Measurements from ENCODE around the gene DSG4.
"Not testable (repeated sequence)": the region's sequence is repeated elsewhere in the genome, so short reads cannot be mapped to it uniquely, and the experiment has no call there.

DSG4 gene, protein sequence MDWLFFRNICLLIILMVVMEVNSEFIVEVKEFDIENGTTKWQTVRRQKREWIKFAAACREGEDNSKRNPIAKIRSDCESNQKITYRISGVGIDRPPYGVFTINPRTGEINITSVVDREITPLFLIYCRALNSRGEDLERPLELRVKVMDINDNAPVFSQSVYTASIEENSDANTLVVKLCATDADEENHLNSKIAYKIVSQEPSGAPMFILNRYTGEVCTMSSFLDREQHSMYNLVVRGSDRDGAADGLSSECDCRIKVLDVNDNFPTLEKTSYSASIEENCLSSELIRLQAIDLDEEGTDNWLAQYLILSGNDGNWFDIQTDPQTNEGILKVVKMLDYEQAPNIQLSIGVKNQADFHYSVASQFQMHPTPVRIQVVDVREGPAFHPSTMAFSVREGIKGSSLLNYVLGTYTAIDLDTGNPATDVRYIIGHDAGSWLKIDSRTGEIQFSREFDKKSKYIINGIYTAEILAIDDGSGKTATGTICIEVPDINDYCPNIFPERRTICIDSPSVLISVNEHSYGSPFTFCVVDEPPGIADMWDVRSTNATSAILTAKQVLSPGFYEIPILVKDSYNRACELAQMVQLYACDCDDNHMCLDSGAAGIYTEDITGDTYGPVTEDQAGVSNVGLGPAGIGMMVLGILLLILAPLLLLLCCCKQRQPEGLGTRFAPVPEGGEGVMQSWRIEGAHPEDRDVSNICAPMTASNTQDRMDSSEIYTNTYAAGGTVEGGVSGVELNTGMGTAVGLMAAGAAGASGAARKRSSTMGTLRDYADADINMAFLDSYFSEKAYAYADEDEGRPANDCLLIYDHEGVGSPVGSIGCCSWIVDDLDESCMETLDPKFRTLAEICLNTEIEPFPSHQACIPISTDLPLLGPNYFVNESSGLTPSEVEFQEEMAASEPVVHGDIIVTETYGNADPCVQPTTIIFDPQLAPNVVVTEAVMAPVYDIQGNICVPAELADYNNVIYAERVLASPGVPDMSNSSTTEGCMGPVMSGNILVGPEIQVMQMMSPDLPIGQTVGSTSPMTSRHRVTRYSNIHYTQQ
- 0 reads per million in 2 donors for total RNA-seq

DNA sequence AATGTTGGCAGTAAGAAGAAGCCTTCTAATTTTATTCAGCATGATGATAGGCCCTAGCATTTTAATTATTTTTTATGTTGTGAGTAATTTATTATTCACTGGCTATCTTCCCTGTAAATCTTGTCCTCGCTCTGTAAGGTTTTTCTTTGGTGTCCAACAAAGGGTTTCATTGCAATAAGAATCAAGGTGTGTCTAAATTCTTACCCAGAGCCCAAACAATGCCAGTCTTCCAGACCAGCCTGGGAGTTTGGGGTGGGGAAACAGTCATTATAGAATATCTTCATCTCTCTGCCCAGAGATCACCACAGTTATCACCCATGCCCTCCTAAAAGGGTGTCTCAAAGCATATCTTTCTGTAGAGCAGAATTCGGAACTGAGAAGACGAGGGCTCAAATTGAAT, at the start of gene DSG4:
Gene DSG4 (plus strand): TSS at position 301 of the 400 bp plus-strand sequence. CDS start 135 bp downstream, outside the sequence.
- no peak for DNase-seq

GRCh38 chr18:31329787-31330438, 46.7 kb upstream of the DSG4 start:
- no peak for DNase-seq

DNA sequence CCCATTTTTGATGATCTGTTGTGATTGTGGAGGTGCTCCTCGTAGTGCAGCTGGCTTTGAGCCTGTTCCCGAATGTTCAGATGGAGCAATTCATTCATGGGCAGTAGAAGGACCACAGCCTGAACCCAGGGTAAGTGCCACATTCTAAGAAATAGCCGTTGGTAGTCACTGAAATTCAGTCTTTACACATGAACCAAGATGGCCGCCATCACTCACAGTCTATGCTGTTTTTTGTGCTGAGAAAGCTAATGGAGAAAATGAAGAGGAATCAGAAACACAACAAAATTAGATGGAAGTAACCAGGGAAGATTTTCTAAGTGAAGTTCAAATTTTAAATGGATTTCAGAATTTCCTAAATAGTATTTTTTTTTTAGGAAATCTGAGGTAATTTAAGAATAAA, 33.1 kb upstream of the DSG4 start:
- no peak for DNase-seq

DNA sequence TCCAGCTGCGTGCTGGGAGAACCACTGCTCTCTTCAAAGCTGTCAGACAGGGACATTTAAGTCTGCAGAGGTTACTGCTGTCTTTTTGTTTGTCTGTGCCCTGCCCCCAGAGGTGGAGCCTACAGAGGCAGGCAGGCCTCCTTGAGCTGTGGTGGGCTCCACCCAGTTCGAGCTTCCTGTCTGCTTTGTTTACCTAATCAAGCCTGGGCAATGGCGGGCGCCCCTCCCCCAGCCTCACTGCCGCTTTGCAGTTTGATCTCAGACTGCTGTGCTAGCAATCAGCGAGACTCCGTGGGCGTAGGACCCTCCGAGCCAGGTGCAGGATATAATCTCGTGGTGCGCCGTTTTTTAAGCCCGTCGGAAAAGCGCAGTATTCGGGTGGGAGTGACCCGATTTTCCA, 23.2 kb upstream of the DSG4 start:
- DNase-seq, result not testable (repeated sequence)

DNA sequence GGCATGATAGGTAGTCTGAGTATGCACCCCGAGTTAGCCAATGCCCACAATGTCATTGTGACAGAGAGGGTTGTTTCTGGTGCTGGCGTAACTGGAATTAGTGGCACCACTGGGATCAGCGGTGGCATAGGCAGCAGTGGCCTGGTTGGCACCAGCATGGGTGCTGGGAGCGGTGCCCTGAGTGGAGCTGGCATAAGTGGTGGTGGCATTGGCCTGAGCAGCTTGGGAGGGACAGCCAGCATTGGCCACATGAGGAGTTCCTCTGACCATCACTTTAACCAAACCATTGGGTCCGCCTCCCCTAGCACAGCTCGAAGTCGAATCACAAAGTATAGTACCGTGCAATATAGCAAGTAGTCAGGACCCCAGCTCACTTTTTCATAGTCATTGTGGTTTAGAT, 21.6 kb upstream of the DSG4 start:
- no peak for DNase-seq

GRCh38 chr18:31356025-31356424, 20.6 kb upstream of the DSG4 start:
- no peak for DNase-seq

- no peak for DNase-seq
Measured at GRCh38 chr18:31364190-31364589, 12.4 kb upstream of the DSG4 start.

DNA sequence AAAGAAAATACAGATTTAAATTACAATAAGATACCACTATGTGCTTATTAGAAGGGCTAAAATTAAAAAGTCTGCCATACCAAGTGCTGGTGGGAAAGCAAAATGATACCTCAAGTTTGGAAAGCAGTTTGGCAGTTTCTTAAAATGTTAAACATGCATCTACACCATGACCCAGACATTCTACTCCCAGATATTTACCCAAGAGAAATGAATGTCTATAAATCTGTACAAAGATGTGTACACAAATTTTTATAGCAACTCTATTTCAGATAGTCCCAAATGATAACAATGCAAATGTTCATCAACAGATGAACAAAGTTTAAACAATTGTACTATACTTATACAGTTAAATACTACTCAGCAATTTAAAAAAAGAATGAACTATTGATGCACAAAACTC, 7.1 kb upstream of the DSG4 start:
- DNase-seq, result no peak

GRCh38 chr18:31371989-31372388, 4.6 kb upstream of the DSG4 start:
- no peak for DNase-seq

DNA sequence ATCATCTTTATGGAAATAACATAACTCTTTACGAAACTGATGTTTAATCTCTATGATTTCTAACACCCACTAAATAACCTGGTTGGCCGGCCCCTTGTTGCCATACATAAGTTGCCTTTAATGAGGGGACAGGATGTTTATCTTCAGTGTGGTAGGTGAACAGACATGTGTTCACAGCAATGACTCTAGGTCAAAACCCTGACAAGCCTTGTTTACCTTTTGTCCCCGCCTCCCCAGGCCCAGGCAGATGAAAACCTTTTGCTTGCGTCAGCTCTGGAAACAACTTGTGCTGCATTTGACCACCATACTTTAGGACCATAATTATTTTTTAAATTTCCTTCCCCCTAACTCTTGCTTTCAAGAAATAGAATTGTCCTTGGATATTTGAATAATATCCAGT, 2.9 kb upstream of the DSG4 start:
- DNase-seq, result no peak

GRCh38 chr18:31380912-31381311, 4.3 kb downstream of the DSG4 start:
- DNase-seq, result no peak

DNA sequence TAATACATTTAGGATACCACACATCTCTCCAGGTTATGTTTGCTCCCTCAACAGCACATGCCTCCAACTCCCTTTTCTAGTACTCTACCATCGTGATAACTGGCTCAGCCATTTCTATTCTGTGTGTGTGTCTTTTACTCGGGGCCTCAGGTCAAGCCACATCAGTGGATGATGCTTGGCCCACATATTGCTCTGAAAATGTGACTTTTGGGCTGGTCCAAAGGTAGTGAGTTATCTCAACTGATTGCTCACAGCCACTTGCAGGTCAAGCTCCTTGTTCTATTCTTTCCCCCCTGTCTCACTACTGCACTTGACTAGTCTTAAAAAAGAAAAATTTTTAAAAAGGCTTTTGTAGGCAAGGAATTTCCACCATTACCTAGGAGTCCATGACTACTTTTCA, 5.5 kb downstream of the DSG4 start:
- no peak for DNase-seq

GRCh38 chr18:31386741-31387140, 10.2 kb downstream of the DSG4 start:
- DNase-seq, result no peak

- DNase-seq, result no peak
Measured at GRCh38 chr18:31393286-31393685, 16.7 kb downstream of the DSG4 start.

DNA sequence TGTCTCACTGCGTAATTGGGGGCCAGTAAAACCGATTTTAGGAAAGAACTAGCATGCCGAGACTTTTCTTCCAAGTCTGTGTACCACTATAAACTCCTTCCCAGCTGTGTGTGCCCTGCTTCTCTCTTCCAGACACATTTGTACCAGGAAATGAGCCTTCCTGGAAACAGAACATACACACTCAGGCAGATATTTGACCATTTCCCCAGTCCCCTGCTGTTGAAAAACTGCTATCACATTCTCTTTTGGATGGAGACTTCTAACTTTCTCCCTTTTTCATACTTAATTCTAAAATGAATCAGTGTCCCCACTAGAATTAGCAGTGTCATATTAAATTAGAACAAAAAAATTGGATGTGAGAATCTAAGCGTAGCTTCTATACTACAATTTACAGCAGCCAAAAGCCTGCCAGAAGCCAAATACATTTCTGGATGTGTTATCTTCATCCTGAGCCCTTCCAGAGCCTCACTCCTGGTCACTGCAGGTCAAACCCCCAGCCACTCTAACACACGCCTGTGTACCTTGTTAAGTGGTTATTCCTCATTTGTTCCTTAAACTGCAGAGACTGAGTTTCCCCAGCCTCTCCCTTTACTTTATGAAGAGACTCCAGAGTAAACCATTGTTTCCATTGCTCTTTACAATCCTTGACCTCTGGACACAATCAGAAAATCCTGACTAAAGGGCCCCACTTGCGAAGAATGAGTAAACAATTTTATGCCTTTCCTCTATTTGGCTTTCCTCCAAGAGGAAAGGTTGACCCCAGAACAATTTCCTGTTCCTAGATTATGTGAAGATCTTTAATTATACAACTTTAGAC, 20.4 kb downstream of the DSG4 start:
- no peak for DNase-seq

DNA sequence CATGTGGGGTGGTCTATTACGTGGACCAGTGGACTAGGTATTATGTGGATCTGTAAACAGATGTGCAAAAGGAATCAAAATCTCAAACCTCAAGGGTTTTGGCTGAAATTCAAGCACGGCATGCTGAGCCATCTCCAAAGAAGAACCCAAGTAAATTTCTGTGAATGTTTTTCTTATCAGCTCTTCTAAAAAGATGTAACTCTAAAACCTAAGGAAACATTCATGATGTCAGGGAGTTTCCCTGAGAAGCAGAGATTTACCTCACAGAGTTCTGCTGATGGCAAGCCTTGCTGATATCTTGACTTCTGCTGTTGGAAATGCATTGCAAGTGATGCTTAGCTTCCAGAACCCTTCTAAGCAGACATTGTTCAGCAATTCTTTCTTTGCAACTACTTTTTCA, 21.6 kb downstream of the DSG4 start:
- no peak for DNase-seq

DNA sequence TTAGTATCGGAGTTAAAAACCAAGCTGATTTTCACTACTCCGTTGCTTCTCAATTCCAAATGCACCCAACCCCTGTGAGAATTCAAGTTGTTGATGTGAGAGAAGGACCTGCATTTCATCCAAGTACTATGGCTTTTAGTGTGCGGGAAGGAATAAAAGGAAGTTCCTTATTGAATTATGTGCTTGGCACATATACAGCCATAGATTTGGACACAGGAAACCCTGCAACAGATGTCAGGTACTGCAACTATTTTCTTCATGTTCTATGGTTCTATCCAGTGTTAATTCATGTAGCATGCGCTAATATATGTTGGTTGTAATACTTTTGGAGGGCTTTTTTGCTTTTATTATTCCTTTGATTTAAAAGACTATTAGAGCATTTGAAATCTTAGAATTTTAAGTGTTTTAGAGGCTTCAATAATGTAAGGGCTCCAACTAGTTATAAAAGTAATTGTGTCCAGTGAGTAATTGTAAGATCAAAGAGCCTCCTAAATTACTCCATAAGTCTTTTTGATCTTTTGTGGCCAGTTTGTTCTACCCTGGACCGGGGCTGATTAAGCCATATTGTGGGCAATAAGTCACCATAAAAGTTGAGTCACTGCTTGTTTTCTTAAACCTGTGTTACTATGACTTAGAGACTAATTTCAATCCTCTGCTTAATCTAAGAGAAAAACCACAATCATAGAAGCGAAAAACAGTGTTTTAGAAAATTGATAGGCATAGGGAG, 22.9 kb downstream of the DSG4 start:
- no peak for DNase-seq

- no peak for DNase-seq
Measured at GRCh38 chr18:31401156-31402025, 24.8 kb downstream of the DSG4 start.

- DNase-seq, result no peak
Measured at GRCh38 chr18:31402026-31402373, 25.4 kb downstream of the DSG4 start.

DNA sequence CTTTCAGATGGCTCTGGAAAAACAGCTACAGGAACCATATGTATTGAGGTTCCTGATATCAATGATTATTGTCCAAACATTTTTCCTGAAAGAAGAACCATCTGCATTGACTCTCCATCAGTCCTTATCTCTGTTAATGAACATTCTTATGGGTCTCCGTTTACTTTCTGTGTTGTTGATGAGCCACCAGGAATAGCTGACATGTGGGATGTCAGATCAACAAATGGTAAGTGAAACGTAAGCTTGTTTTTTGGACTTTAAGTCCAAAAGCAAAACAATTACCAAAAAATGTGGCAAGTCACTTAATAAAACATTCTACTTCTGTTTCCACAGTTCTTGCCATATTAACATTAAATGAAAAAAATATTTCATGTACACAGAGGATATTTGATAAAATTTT, 26.8 kb downstream of the DSG4 start:
- no peak for DNase-seq

DNA sequence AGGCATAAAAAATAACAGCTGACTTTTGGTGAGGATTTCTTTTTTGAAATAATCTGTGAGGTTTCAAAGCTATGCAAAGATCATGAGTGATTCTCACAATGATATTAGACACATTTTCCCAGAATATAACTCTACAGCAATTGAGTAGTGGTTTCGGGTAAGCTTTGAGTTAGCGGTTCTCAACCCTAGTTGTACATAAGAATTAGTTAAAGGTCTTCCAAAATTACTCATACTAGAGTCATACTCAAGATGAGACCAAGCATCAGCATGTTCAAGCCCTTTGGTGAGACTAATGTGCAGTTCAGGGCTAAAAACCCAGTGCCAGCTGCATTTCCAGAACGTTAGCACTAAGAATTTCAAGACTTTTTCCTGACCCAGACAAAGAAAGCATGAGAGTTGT, 31.1 kb downstream of the DSG4 start:
- no peak for DNase-seq
